DMS53 treated with DMSO at 0.1 percent for 48 hours (cell line): ENCODE data around the gene PAPSS1.

Experiments used
- DNase-seq: peaks from one replicate; lab custom pipeline; 2025; ENCODE audit not compliant: unreplicated experiment; lab: John Stamatoyannopoulos, UW

PAPSS1 gene

DNA sequence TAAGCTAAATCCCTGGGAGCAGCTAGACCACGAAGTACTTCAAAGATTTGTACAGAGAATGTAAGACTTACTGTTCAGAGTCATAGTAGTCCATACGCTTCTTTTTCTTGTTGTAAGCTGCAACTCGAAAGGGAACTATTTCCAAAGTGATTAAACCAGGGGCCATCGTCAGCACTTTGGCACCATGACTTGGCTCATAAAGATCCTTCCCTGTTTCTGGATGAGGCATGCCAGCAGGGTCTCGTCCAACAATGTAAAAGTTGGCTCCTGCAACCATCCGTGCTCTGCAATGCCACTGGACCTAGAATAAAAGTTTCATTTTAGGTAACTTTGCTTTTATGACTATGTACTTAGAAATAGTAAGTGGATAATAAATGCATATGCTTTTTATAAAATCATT, 88.5 kb downstream of the PAPSS1 start:
- DNase-seq, result no peak

GRCh38 chr4:107630185-107630705, 89.8 kb downstream of the PAPSS1 start:
- no peak for DNase-seq

- no peak for DNase-seq
Measured at GRCh38 chr4:107629318-107629717, 90.7 kb downstream of the PAPSS1 start.

DNA sequence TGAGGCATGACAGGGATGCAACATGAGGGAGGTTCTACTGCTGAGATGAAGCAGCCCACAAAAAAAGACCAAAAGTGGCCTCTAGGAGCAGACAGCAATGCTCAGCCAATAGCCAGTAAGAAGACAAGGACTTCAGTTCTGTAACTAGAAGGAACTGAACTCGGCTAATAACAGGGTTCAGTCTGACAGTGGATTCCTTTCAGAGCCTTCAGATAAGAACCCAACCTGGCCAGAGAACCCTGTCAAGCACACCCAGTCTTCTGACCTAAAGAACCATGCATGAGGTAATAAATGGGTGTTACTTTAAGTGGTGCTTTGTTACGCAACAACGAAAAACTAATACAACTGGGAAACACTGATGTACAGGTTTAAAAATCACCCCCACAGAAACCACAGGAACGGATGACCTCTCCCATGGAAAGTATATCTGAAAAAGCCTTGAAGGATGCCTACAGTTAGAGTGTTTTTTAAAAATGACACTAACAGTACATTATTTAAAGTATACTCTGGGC, 94.6 kb downstream of the PAPSS1 start:
- DNase-seq, result no peak

DNA sequence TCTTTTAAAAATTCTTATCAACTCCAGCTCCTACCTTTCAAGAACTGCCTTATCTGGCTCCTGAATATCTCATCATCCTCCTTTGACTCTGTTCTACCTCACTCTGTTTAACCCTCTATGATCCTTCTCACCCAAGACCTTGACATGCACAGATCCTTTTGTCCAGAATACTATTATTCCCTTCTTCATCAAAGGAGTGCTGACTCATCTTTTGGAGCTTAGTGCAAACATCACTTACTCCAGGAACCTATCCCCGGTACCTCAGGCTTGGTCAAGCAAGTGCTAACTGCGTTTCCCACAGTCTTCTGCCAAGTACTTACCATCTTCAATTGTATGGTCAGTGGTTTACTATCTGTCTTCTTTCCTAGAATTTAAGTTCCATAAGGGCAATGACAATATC, 96.0 kb downstream of the PAPSS1 start:
- DNase-seq, result no peak

DNA sequence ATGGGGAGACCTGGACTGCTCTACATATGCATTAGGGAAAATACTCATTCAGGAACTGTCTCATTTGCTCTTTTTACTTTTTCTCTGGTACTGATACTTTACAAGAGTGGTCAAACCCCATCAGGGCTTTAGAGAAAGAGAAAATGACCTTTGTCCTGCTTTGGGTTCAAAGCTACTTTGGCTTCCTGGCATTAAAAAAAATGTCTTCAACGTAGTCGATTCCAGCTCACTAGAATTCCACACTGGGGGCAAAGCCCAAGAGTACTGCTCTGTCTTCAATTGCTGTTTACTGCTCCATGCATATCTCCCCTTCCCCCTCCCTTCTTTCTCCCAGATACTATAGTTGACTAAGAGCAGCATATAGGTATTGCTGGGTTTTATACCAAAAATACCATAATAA, 98.0 kb downstream of the PAPSS1 start:
- no peak for DNase-seq

GRCh38 chr4:107619731-107620130, 100.3 kb downstream of the PAPSS1 start:
- no peak for DNase-seq

DNA sequence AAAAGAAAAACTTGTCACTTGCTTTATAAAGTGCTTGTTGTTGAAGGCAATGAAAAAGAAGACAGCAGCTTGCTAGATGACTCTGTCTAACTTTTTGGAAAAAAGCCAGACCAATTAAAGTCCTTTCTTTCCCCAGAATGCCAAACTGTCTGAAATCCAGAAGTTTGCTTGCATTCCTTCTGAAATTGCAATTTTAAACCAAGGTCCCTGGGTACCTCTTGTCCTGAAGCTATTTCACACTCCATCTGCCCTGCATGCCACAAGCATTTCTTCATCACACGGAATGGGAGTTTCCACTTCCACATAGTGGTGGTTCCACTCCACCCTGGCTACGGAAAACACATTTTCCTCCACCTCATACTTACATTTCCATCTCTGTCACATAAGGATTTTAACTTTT, 101.0 kb downstream of the PAPSS1 start:
- no peak for DNase-seq

- DNase-seq, result no peak
Measured at GRCh38 chr4:107618656-107619055, 101.4 kb downstream of the PAPSS1 start.

DNA sequence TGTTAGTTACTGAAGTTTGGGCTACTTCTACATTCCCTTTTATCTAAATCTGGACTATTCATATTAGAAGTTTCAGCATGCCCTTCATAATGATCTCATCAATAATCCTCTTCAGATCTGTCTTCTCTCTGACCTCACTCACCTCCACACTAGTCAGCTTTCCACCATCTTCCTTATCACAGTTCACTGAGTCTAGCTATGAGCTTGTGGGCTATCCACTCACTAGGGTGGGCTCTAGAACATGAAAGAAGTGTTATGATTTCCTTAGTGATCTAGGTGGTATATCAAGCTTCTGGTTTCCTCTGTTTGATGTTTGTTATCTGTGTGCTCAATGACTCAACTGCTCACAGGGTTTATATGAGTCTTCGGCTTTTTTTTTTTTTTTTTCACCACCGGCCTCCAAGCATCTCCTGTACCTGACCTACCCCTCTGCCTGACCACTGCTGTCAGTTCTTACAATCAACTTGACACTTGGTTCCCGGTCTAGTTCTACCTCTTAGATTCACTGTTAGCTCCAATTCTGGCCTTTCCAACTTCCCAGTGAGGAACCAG, 103.1 kb downstream of the PAPSS1 start:
- no peak for DNase-seq

GRCh38 chr4:107615809-107616208, 104.2 kb downstream of the PAPSS1 start:
- DNase-seq, result no peak

DNA sequence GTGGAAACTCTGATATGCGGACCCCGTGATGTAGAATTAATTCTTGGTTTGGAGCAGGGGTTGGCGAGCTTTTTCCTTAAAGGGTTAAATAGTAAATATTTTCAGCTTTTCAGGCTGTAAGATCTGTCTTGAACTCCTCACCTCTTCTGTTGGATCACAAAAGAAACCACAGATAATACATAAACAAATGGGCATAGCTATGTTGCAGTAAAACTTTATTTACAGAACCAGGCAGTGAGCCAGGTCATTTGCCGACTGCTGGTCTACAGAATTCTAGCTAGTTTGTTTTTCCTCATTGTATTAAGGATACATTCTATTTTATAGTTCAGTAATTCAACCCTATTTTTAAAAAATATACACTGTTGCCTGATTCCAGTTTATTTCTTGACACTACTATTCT, 116.6 kb downstream of the PAPSS1 start:
- no peak for DNase-seq

- DNase-seq, result no peak
Measured at GRCh38 chr4:107600983-107601382, 119.1 kb downstream of the PAPSS1 start.

DNA sequence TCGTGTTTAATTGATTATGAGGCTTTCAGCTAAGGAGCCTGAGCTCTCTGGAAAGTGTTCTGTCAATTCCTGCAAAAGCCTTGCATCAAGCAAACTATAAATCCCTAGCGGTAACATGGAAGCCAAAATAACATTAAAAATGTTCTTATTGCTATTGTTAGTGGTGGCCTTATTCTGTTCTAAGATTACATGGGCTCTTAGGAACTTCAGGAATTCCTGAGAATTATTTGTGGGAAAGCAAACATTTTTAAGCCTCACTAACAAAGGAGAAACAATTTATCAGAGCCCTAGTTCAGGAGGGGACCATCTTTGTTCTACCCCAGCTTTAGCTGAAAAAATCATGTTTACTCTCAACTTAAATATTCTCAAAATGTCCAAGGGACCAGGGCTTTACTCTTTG, 119.6 kb downstream of the PAPSS1 start:
- DNase-seq, result no peak

DNA sequence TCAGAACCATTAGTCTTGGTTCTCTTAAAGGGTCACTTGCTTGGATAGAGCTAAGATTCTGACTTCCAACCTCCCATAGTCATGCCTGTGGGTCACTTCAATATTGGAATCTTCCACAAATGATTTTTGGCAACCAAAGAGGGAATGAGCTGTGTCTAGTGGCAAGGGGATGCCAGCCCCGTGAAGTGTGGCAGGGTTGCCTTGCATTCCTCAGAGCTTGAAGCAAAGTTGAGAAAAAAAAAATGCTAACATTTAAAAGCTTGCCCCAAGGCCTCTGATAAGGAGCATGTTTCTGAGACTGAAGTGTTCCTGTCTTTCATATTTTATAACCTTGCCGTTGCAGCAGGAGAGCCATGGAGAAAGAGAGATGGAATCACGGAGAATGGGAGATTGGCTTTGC, 120.2 kb downstream of the PAPSS1 start:
- DNase-seq, result no peak

GRCh38 chr4:107593230-107593629, 126.8 kb downstream of the PAPSS1 start:
- DNase-seq, result no peak

DNA sequence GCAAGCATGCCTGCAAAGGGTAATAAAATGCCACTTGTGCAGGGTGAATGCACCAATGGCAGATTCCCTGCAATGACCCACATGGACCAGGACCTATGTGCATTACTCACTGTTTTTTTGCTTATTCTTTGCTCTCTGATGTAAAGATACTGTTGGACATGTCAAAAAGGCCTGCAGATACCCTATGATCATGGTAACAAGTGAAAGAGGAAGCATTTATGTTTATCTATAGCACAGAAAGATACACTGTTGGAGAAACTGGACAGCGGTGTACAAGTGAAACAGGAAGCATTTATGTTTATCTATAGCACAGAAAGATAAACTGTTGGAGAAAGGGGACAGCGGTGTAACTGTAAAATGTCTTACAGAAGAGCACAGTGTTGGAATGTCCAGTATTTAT, 127.5 kb downstream of the PAPSS1 start:
- DNase-seq, result no peak

GRCh38 chr4:107589269-107589668, 130.8 kb downstream of the PAPSS1 start:
- DNase-seq, result no peak

- DNase-seq, result no peak
Measured at GRCh38 chr4:107586371-107586770, 133.7 kb downstream of the PAPSS1 start.

DNA sequence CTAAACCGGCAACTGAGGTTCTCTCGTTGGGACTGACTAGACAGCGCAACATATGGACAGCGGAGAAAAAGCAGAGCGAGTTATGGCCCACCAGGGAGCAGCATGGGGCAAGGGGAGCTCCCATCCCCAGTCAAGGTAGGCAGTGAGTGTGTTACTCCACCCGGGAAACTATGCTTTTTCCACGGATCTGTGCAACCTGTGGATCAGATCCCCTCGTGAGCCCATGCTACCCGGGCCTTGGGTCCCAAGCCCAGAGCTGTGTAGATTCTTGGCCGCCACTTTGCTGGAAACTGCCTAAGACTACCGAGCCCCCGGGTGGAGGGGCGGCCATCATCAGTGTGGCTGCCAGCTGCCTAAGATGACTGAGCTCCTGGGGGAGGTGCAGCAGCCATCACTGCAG, 140.9 kb downstream of the PAPSS1 start:
- DNase-seq, result no peak

DNA sequence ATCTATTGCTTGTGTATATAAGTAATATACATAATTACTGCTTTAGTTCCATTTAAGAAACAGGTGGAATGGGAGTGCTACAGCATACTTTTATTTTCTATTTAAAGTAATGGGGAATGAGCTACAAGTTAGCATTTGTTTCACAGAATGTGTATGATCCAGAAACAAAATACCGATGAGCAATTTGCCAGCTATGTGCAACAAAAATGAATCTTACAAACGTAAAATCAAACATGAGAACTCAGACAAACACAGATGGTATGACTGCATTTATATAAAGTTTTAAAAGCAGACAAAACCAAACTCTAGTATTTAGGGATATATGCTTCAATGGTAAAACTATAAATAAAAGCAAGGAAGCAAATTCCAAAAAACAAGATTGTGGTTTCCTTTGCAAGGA, 141.7 kb downstream of the PAPSS1 start:
- no peak for DNase-seq

- DNase-seq, result no peak
Measured at GRCh38 chr4:107577743-107578142, 142.3 kb downstream of the PAPSS1 start.

GRCh38 chr4:107575243-107575642, 144.8 kb downstream of the PAPSS1 start:
- DNase-seq, result no peak
